GM12875 (cell line): ENCODE measurements around the gene ABCA12.

Source experiments
- H3K4me3 ChIP-seq: one replicate; pipeline ENCODE4 v1.5.1; 2011; ENCODE audit warnings: low read depth, low read length, control low read depth
- TF ChIP-seq, protein P1 (sequence below): IDR thresholded peaks from 2 replicates; pipeline ENCODE4 v1.5.1; 2011; ENCODE audit warnings: low read depth, mild to moderate bottlenecking, control low read depth, inconsistent platforms, low read length, moderate library complexity, borderline replicate concordance; ENCODE audit not compliant: insufficient read depth

ABCA12 gene

DNA sequence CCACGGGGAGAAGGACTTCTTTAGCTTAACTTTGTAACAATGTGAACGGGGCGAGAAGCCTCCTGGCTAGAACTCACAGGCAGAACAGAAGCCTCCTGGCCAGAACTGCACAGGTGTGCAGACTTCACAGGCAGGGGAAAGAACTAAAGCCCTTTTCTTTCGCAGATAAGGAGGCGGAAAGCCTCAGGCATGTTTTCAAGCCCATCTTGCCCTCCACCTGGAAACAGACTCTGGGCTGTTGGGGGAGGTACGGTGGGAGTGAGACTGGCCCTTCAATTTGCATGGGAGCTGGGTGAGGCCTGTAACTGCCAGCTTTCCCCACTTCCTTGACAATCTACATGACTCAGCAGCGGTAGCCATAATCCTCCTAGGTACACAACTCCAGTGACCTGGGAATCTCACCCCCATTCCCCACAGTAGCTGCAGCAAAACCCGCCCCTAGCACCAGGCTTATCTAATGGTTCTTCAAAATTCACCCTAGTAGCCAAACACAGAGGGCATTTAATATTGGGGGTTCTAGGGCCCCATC lies 22.9 kb upstream of the ABCA12 start:
- TF ChIP-seq, protein P1, sequence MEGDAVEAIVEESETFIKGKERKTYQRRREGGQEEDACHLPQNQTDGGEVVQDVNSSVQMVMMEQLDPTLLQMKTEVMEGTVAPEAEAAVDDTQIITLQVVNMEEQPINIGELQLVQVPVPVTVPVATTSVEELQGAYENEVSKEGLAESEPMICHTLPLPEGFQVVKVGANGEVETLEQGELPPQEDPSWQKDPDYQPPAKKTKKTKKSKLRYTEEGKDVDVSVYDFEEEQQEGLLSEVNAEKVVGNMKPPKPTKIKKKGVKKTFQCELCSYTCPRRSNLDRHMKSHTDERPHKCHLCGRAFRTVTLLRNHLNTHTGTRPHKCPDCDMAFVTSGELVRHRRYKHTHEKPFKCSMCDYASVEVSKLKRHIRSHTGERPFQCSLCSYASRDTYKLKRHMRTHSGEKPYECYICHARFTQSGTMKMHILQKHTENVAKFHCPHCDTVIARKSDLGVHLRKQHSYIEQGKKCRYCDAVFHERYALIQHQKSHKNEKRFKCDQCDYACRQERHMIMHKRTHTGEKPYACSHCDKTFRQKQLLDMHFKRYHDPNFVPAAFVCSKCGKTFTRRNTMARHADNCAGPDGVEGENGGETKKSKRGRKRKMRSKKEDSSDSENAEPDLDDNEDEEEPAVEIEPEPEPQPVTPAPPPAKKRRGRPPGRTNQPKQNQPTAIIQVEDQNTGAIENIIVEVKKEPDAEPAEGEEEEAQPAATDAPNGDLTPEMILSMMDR = no peak

DNA sequence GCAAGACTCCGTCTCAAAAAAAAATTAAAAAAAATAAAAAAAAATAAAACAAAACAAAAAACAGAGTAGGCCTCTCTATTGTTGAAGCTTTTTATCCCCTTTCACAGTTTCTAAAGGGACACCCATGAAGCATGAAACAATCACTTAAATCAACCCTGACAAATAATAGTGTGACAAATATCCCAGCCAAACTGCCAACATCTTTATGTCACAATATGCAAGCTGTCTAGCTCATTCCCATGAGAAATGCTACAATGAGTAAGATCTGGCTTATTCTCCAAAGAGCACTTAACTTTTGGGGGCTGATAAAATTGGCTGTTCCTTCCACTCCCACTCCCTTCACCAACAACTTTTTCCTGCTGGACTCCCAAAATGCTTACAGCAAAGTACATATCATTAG lies 21.7 kb upstream of the ABCA12 start:
- TF ChIP-seq, protein P1 = no peak

More for the DNA sequence above, 22.9 kb upstream of the ABCA12 start:
- H3K4me3 ChIP-seq = no peak overlapping the region

DNA sequence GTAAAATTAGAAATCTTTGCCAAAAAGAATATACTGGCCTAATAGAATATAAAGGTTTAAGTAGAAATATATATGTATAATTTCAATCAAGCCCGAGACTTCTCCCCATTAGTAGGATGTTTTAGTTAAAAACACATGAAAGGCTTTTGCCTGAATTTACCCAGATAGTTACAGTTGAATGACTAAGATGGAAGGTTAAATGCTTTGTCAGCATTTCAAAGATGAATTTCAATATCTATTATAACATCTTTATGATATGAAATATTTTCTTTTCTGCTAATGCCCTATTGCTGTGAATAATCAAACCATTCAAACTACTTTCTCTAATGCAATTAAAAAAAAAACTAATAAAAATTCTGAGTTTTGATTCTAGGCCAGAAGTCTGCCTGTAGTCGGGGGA lies 18.0 kb upstream of the ABCA12 start:
- TF ChIP-seq, protein P1 = no peak
- H3K4me3 ChIP-seq = no peak overlapping the region

More for the DNA sequence above, 21.7 kb upstream of the ABCA12 start:
- no peak overlapping the region for H3K4me3 ChIP-seq

DNA sequence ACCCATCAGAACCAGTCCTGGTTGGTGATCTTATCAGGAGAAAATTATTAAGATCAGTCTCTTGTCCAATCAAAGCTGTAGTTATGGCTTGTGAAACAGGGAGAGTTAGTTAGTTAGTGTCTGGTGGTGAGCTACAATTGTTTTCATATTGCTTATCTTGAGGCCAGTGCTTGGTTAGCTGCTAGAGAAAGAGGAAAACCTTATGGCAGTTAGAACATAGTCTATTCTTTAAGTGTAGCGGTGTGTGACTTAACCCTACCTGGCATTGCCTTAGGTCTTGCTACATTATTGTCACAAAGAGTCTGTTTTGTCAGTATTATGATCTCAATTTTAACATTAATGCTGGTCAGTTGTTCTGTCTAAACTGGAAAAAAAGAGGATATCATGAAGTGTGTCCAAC lies 11.5 kb upstream of the ABCA12 start:
- TF ChIP-seq, protein P1 = no peak
- H3K4me3 ChIP-seq = no peak overlapping the region

DNA sequence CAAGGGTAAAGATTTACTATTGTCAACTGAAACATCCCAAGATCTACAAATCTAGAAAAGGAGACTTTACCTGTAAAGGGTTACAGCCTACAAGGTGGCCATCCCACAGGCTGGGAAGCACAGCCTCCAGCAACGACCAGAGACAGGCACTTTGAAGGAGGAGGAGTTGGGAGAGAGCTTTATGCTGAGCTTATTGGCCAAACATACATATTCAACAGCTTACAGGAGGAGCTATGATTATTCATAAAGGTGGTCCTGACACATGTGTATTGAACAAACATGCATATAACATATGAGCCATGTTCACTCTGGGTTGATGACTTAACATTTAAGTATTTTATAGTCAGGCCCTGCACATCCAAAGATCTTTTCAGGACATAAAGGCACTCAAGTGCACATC lies 11.1 kb upstream of the ABCA12 start:
- no peak overlapping the region for H3K4me3 ChIP-seq
- TF ChIP-seq, protein P1 = no peak

DNA sequence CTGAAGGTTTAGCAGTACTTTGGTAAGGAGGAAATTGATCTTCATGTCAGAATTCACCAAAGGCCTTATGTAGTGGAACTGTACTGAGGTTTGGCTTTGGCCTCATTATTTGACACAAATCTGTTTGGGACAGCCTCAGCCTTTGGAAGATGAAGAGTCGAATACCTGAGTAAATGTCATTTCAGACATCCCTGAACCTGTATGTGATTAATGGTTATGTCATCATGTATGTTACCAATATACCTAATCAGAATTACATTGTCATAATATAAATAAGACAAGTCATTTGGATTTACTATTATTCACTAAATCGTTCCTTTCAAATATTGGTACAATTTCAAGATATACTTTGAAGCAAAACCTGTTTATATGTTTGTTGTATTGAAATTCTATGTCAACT lies 10.6 kb upstream of the ABCA12 start:
- H3K4me3 ChIP-seq = no peak overlapping the region
- TF ChIP-seq, protein P1 = no peak

DNA sequence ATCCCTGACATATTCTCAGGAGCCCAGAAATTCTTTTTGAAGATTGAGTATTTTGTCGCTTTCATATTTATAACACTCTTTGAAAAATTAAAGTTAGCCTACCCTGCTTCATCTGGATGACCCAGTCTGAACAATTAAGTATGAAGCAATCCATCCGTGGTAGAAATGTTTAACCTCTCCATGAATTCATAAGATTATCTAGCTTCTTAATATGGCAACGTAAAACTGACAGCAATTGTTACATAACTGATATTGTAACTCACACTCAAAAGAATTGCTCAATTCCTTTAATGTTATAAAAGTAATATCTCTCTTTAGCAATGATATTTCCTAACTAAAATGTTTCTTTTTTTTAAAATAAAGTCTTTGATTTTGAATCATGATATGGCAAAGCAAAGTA lies 7.2 kb upstream of the ABCA12 start:
- no peak overlapping the region for H3K4me3 ChIP-seq
- TF ChIP-seq, protein P1 = no peak
